Prostate gland (tissue), 2 donors: ENCODE measurements around the gene KCTD1. TPM values are rescaled to one million over a fixed set of nuclear protein-coding genes. Genes with fewer than 3 reads are reported as not detected.

Source experiments
- DNase-seq: peaks from one replicate; pipeline ENCODE4 v3.0.0-alpha.2; 2019; ENCODE audit warnings: low spot score
- H3K27ac ChIP-seq, 2 donors: fragments of 200-600 bp; sonication (generic); 2 replicates each; pipeline ENCODE4 v1.5.1; 2017 to 2019
- H3K27me3 ChIP-seq: fragments of 200-600 bp; sonication (generic); replicated peaks from 2 replicates; pipeline ENCODE4 v1.5.1; 2019; ENCODE audit not compliant: insufficient read depth
- H3K36me3 ChIP-seq, 2 donors: fragments of 200-600 bp; sonication (generic); 1 replicate in 1 of 2; 2 replicates in 1 of 2; pipeline versions ENCODE4 v1.5.1 to v1.8.1; 2017 to 2019
- H3K4me1 ChIP-seq: fragments of 200-600 bp; sonication (generic); replicated peaks from 2 replicates; pipeline ENCODE4 v1.5.1; 2019
- H3K4me3 ChIP-seq, 2 donors: fragments of 200-600 bp; sonication (generic); 2 replicates each; pipeline ENCODE4 v1.5.1; 2017 to 2019
- H3K9me3 ChIP-seq: fragments of 200-600 bp; sonication (generic); 2 replicates; pipeline ENCODE4 v1.5.1; 2017
- POLR2A ChIP-seq: fragments of 450-650 bp; IDR thresholded peaks from one replicate; pipeline ENCODE4 v1.6.1; 2016; ENCODE audit warnings: antibody characterized with exemption, mild to moderate bottlenecking
- POLR2AphosphoS5 ChIP-seq: sonication (generic); formaldehyde crosslinking; IDR thresholded peaks from one replicate; pipeline ENCODE4 v1.6.1; 2017; ENCODE audit warnings: antibody characterized with exemption
- WGBS: methylation state at CpG from one replicate; pipeline ENCODE4 v1.1.5; 2018; 5-methylcytosine and 5-hydroxymethylcytosine counted together
- intact Hi-C: fragments of 100-400 bp; cut with DNase I; formaldehyde crosslinking; loops from one replicate; pipeline ENCODE4 v1.14.2; 2022
- total RNA-seq, 2 donors: library from RNA; depleted of rRNA; stranded (reverse); fragments of >200 nt; gene quantifications; one replicate each; pipeline ENCODE4 v1.1.0, GENCODE V29; 2016
- TF ChIP-seq, protein P1 (sequence below), 4 experiments: fragments of 200-600 bp in 2 of 4; fragments of 450-650 bp in 2 of 4; sonication (generic) in 2 of 4; IDR thresholded peaks; 1 replicate in 3 of 4; 2 replicates in 1 of 4; pipeline ENCODE4 v1.5.1; 2016 to 2019; ENCODE audit warnings: antibody characterized with exemption in 4 of 4, mild to moderate bottlenecking in 2 of 4, moderate library complexity in 2 of 4

KCTD1 gene
- total RNA-seq, 2 donors from 2014 or later = 24.7 to 40.5 TPM

GRCh38 chr18:26417190-26417589 lies 131.2 kb downstream of the KCTD1 start:
- H3K4me3 ChIP-seq = no peak overlapping the region
- intact Hi-C loops = no loop called here
- DNase-seq = no peak
- WGBS = 95% methylated on average over 12 of the region's 12 CpGs
- H3K9me3 ChIP-seq = no peaks in the 10 kb centered on the region
- no peaks in the 10 kb centered on the region for H3K27me3 ChIP-seq
- H3K36me3 ChIP-seq = no peaks in the 10 kb centered on the region
- TF ChIP-seq POLR2A (no peak), POLR2AphosphoS5 (no peak)
- TF ChIP-seq, protein P1, sequence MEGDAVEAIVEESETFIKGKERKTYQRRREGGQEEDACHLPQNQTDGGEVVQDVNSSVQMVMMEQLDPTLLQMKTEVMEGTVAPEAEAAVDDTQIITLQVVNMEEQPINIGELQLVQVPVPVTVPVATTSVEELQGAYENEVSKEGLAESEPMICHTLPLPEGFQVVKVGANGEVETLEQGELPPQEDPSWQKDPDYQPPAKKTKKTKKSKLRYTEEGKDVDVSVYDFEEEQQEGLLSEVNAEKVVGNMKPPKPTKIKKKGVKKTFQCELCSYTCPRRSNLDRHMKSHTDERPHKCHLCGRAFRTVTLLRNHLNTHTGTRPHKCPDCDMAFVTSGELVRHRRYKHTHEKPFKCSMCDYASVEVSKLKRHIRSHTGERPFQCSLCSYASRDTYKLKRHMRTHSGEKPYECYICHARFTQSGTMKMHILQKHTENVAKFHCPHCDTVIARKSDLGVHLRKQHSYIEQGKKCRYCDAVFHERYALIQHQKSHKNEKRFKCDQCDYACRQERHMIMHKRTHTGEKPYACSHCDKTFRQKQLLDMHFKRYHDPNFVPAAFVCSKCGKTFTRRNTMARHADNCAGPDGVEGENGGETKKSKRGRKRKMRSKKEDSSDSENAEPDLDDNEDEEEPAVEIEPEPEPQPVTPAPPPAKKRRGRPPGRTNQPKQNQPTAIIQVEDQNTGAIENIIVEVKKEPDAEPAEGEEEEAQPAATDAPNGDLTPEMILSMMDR (IDR thresholded peaks at IDR 0.05) = no peak
- H3K4me1 ChIP-seq = no peaks in the 10 kb centered on the region
- no peak overlapping the region for H3K27ac ChIP-seq

GRCh38 chr18:26416652-26417150 lies 131.7 kb downstream of the KCTD1 start:
- intact Hi-C loops = no loop called here
- no peaks in the 10 kb centered on the region for H3K36me3 ChIP-seq
- no peaks in the 10 kb centered on the region for H3K27me3 ChIP-seq
- H3K4me3 ChIP-seq = no peak overlapping the region
- H3K27ac ChIP-seq = no peak overlapping the region
- TF ChIP-seq POLR2AphosphoS5 (no peak), POLR2A (no peak)
- TF ChIP-seq, protein P1 (IDR thresholded peaks at IDR 0.05) = no peak
- no peak for DNase-seq
- H3K4me1 ChIP-seq = no peaks in the 10 kb centered on the region
- 60% methylated on average over 8 of the region's 8 CpGs for WGBS
- H3K9me3 ChIP-seq = no peaks in the 10 kb centered on the region

- Histone ChIP-seq H3K27ac (no peak overlapping the region), H3K27me3 (no peaks in the 10 kb centered on the region), H3K4me3 (no peak overlapping the region), H3K36me3 (no peaks in the 10 kb centered on the region), H3K4me1 (no peaks in the 10 kb centered on the region), H3K9me3 (no peaks in the 10 kb centered on the region)
- DNase-seq = no peak
- intact Hi-C loops = no loop called here
- TF ChIP-seq POLR2AphosphoS5 (no peak), POLR2A (no peak)
- TF ChIP-seq, protein P1 (IDR thresholded peaks at IDR 0.05) = no peak
- WGBS = 82% methylated on average over 7 of the region's 7 CpGs
Observed at GRCh38 chr18:26415631-26416030, 132.7 kb downstream of the KCTD1 start.

DNA sequence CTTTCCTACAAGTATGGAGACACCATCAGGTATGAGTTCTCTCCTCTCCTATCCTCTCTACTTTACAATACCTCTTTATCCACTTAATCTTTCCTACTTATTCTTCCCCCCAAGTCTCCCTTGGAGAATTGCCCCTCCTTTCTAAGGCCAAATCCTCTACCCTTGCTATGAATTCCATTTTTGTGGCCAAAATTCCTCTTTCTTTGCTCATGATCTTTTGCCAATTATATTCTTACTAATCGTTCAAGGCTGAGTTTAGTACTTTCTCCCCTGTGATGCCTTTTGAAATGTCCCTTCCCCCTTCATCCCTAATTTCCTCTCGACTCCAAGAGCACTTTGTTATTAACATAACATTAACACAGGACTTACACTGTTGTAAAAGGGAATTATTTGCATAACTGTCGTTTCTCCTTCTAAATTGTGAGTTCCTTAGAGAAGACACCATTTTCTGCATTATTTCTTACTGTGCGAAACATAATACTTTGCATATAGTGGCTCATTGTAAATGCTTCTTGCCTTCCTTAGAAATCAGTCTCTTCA lies 133.4 kb downstream of the KCTD1 start:
- DNase-seq = no peak
- intact Hi-C loops = no loop called here
- WGBS = 63% methylated on average over 4 of the region's 4 CpGs
- Histone ChIP-seq H3K9me3 (no peaks in the 10 kb centered on the region), H3K27me3 (no peaks in the 10 kb centered on the region), H3K4me1 (no peaks in the 10 kb centered on the region), H3K4me3 (no peak overlapping the region), H3K36me3 (no peaks in the 10 kb centered on the region), H3K27ac (no peak overlapping the region)
- TF ChIP-seq, protein P1 (IDR thresholded peaks at IDR 0.05) = no peak
- TF ChIP-seq POLR2A = no peak
- no peak for TF ChIP-seq POLR2AphosphoS5

GRCh38 chr18:26409091-26409490 lies 139.3 kb downstream of the KCTD1 start:
- H3K9me3 ChIP-seq = no peaks in the 10 kb centered on the region
- H3K27ac ChIP-seq = no peak overlapping the region
- no peaks in the 10 kb centered on the region for H3K27me3 ChIP-seq
- H3K36me3 ChIP-seq = no peaks in the 10 kb centered on the region
- TF ChIP-seq POLR2A (no peak), POLR2AphosphoS5 (no peak)
- TF ChIP-seq, protein P1 (IDR thresholded peaks at IDR 0.05) = no peak
- H3K4me3 ChIP-seq = no peak overlapping the region
- no peaks in the 10 kb centered on the region for H3K4me1 ChIP-seq
- intact Hi-C loops = no loop called here
- DNase-seq = no peak
- 76% methylated on average over 4 of the region's 4 CpGs for WGBS
